ENCODE results near the gene NRSN2.

Gene NRSN2

GRCh38 chr20:326645-327185 is 20.2 kb upstream of the NRSN2 start:
- Histone ChIP-seq H3F3A (ENCODE audit: insufficient read depth, low read length) (peaks cover 17% of the 10 kb centered on the region), H4K20me1 (ENCODE audit: insufficient read depth, low read length) (no peaks in the 10 kb centered on the region), H3K9me3 (replicated peaks; ENCODE audit: insufficient read depth, low read length) (no peaks in the 10 kb centered on the region), H3K4me1 (ENCODE audit: low read length) (no peaks in the 10 kb centered on the region; the same call in 1 of the 2 replicates), H3K9me2 (replicated peaks; ENCODE audit: insufficient read depth, low read length) (no peaks in the 10 kb centered on the region), H3K4me2 (ENCODE audit: low read depth, low read length) (peak overlapping the region; percentile 82), H2AFZ (ENCODE audit: low read length) (no peak overlapping the region; the same call in 1 of the 2 replicates), H3K27ac (ENCODE audit: low read length) (no peak overlapping the region), H3K27me3 (replicated peaks; ENCODE audit: insufficient read depth, low read length) (no peaks in the 10 kb centered on the region), H3K9ac (ENCODE audit: low read length) (peak overlapping the region; percentile 21; the same call in 1 of the 2 replicates), H3K4me3 (ENCODE audit: low read length) (peak overlapping the region; percentile 68), H3K79me2 (ENCODE audit: low read length) (peaks cover 10% of the 10 kb centered on the region; the same call in 1 of the 2 replicates), H3K36me3 (replicated peaks; ENCODE audit: insufficient read depth, low read length) (no peaks in the 10 kb centered on the region)
- peak; percentile 27 for DNase-seq
- TF ChIP-seq, protein P1, sequence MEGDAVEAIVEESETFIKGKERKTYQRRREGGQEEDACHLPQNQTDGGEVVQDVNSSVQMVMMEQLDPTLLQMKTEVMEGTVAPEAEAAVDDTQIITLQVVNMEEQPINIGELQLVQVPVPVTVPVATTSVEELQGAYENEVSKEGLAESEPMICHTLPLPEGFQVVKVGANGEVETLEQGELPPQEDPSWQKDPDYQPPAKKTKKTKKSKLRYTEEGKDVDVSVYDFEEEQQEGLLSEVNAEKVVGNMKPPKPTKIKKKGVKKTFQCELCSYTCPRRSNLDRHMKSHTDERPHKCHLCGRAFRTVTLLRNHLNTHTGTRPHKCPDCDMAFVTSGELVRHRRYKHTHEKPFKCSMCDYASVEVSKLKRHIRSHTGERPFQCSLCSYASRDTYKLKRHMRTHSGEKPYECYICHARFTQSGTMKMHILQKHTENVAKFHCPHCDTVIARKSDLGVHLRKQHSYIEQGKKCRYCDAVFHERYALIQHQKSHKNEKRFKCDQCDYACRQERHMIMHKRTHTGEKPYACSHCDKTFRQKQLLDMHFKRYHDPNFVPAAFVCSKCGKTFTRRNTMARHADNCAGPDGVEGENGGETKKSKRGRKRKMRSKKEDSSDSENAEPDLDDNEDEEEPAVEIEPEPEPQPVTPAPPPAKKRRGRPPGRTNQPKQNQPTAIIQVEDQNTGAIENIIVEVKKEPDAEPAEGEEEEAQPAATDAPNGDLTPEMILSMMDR (IDR thresholded peaks at IDR 0.05; ENCODE audit: low read length) = no peak
- no peak for TF ChIP-seq EZH2 (optimal IDR thresholded peaks at IDR 0.05; ENCODE audit: low read depth, low read length)

DNA sequence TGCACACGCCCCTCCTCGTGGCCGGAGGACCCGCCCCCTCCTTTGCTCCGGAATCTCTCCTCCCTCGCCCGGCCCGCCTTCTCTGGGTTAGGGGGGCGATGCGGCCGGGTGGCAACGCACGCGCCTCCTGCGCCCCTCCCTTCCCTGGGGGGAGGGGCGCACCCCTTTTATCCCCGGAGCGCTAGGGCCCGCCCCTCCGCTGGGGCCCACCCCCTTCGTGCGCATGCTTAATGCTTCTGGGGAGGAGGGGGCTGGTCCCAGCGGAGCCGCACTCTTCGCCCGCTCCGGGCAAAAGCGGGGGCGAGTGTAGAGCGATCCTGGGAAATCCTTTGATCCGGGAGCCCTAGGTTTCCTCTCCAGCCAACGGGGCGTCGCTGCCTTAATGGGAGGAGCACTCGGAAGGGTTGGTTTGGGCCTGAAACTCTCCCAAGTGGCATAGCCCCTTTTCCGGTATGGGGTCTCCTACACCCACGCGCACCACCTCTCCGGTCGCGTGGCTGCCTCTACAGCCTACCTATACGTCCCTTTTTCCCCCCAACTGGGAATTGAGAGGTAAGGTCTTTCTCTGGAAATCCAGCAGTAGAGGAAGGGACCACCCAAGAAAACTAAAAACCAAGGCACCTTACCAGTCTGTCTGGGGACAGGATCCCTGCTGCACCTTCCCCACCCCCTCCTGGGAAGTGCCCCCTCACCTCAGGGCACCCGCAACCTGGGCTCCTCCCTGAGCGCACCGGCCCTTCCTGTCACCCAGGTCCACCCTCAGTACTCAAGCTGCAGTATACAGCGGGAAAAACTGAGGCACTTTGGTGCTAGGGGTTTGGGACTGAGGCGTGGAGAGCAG is 19.5 kb upstream of the NRSN2 start:
- Histone ChIP-seq H4K20me1 (ENCODE audit: insufficient read depth, low read length) (no peaks in the 10 kb centered on the region), H3K4me1 (ENCODE audit: low read length) (no peaks in the 10 kb centered on the region; the same call in 1 of the 2 replicates), H3F3A (ENCODE audit: insufficient read depth, low read length) (peaks cover 17% of the 10 kb centered on the region), H3K9me3 (replicated peaks; ENCODE audit: insufficient read depth, low read length) (no peaks in the 10 kb centered on the region), H3K79me2 (ENCODE audit: low read length) (peaks cover 10% of the 10 kb centered on the region; the same call in 1 of the 2 replicates), H2AFZ (ENCODE audit: low read length) (no peak overlapping the region), H3K4me3 (ENCODE audit: low read length) (peak overlapping the region; percentile 68; the same call in 1 of the 2 replicates), H3K9ac (ENCODE audit: low read length) (no peak overlapping the region), H3K27me3 (replicated peaks; ENCODE audit: insufficient read depth, low read length) (no peaks in the 10 kb centered on the region), H3K9me2 (replicated peaks; ENCODE audit: insufficient read depth, low read length) (no peaks in the 10 kb centered on the region), H3K36me3 (replicated peaks; ENCODE audit: insufficient read depth, low read length) (no peaks in the 10 kb centered on the region), H3K27ac (ENCODE audit: low read length) (no peak overlapping the region), H3K4me2 (ENCODE audit: low read depth, low read length) (peak overlapping the region; percentile 82)
- TF ChIP-seq EZH2 (optimal IDR thresholded peaks at IDR 0.05; ENCODE audit: low read depth, low read length) (no peak), EZH2phosphoT487 (IDR thresholded peaks at IDR 0.05; ENCODE audit: low read length) (no peak)
- TF ChIP-seq, protein P1 (IDR thresholded peaks at IDR 0.05; ENCODE audit: low read length) = no peak
- DNase-seq = no peak

- Histone ChIP-seq H3K4me3 (ENCODE audit: low read length) (no peak overlapping the region), H3K79me2 (ENCODE audit: low read length) (peaks cover 10% of the 10 kb centered on the region; the same call in 1 of the 2 replicates), H2AFZ (ENCODE audit: low read length) (no peak overlapping the region), H3K27ac (ENCODE audit: low read length) (no peak overlapping the region), H3K36me3 (replicated peaks; ENCODE audit: insufficient read depth, low read length) (no peaks in the 10 kb centered on the region), H3K27me3 (replicated peaks; ENCODE audit: insufficient read depth, low read length) (no peaks in the 10 kb centered on the region), H3K9me3 (replicated peaks; ENCODE audit: insufficient read depth, low read length) (no peaks in the 10 kb centered on the region), H3K4me2 (ENCODE audit: low read depth, low read length) (no peak overlapping the region), H3F3A (ENCODE audit: insufficient read depth, low read length) (peaks cover 17% of the 10 kb centered on the region), H3K9ac (ENCODE audit: low read length) (no peak overlapping the region), H3K9me2 (replicated peaks; ENCODE audit: insufficient read depth, low read length) (no peaks in the 10 kb centered on the region), H4K20me1 (ENCODE audit: insufficient read depth, low read length) (no peaks in the 10 kb centered on the region), H3K4me1 (ENCODE audit: low read length) (no peaks in the 10 kb centered on the region; the same call in 1 of the 2 replicates)
- TF ChIP-seq EZH2 (optimal IDR thresholded peaks at IDR 0.05; ENCODE audit: low read depth, low read length) (no peak), EZH2phosphoT487 (IDR thresholded peaks at IDR 0.05; ENCODE audit: low read length) (no peak)
- TF ChIP-seq, protein P1 (IDR thresholded peaks at IDR 0.05; ENCODE audit: low read length) = no peak
- DNase-seq = no peak
Measured at GRCh38 chr20:328027-328974, 18.6 kb upstream of the NRSN2 start.
